Glomerular visceral epithelial cell (primary cell): Measurements from ENCODE around the gene PRSS3.
"Not testable (repeated sequence)": the region's sequence is repeated elsewhere in the genome, so short reads cannot be mapped to it uniquely, and the experiment has no call there.

Experiments
- DNase-seq: peaks from one replicate; pipeline ENCODE4 v3.0.0-alpha.2; 2016; ENCODE audit errors: extremely low spot score

PRSS3 gene

GRCh38 chr9:33786681-33787080 is 8.7 kb upstream of the PRSS3 start:
- no peak for DNase-seq

- DNase-seq: no peak
Measured at GRCh38 chr9:33787839-33788238, 7.5 kb upstream of the PRSS3 start.

GRCh38 chr9:33789429-33789828 is 5.9 kb upstream of the PRSS3 start:
- not testable (repeated sequence) for DNase-seq

GRCh38 chr9:33791117-33791516 is 4.2 kb upstream of the PRSS3 start:
- DNase-seq: peak; percentile 57

- DNase-seq: not testable (repeated sequence)
Measured at GRCh38 chr9:33793496-33793895, 1.9 kb upstream of the PRSS3 start.

- DNase-seq: no peak
Measured at GRCh38 chr9:33794560-33794959, 801 bp upstream of the PRSS3 start.

- DNase-seq: no peak
Measured at GRCh38 chr9:33795819-33796218, 458 bp downstream of the PRSS3 start.

GRCh38 chr9:33796679-33797078 is 1.3 kb downstream of the PRSS3 start:
- not testable (repeated sequence) for DNase-seq

GRCh38 chr9:33797837-33798236 is 2.5 kb downstream of the PRSS3 start:
- no peak for DNase-seq

GRCh38 chr9:33798545-33798944 is 3.2 kb downstream of the PRSS3 start:
- DNase-seq: no peak

- no peak for DNase-seq
Measured at GRCh38 chr9:33799928-33800704, 4.8 kb downstream of the PRSS3 start.

GRCh38 chr9:33800886-33801285 is 5.5 kb downstream of the PRSS3 start:
- peak; percentile 34 for DNase-seq

GRCh38 chr9:33801943-33802500 is 6.7 kb downstream of the PRSS3 start:
- DNase-seq: not testable (repeated sequence)

GRCh38 chr9:33804196-33804595 is 8.8 kb downstream of the PRSS3 start:
- DNase-seq: not testable (repeated sequence)

GRCh38 chr9:33807156-33807555 is 11.8 kb downstream of the PRSS3 start:
- not testable (repeated sequence) for DNase-seq

- not testable (repeated sequence) for DNase-seq
Measured at GRCh38 chr9:33808979-33809322, 13.6 kb downstream of the PRSS3 start.

- DNase-seq: no peak
Measured at GRCh38 chr9:33809506-33809905, 14.1 kb downstream of the PRSS3 start.

GRCh38 chr9:33813712-33814641 is 18.6 kb downstream of the PRSS3 start:
- DNase-seq: peak; percentile 48

GRCh38 chr9:33815781-33816180 is 20.4 kb downstream of the PRSS3 start:
- no peak for DNase-seq

- peak; percentile 97 for DNase-seq
Measured at GRCh38 chr9:33816327-33817252, 21.2 kb downstream of the PRSS3 start, which contains the start of gene UBE2R2. Gene UBE2R2 (plus strand): TSS chr9:33817160. CDS start chr9:33817758, 598 bp downstream.
